ENCODE results near the gene FGD5. TPM values are rescaled to one million over a fixed set of nuclear protein-coding genes. Genes with fewer than 3 reads are reported as not detected.

The FGD5 gene
- total RNA-seq, 1 donor from 2014 or later, result 112 TPM

DNA sequence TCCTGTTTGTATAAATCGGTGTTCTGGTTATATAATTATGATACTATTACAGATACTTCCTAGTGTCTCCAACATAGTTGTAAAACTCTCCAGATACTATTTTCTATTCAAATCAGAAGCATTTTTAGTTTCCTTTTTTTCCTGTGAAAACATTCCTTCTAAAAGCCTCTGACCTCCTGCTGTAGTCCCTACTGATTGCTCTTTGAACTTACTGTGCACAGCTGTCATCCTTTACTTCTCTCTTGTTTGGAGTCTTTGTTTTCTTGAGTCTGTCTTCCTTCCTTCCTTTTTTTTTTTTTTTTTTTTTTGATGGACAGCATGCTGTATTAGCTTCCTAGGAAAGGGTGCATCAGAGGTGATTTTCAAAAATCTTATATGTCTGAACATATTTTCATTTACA, 157.6 kb downstream of the FGD5 start:
- Histone ChIP-seq H3K4me1 (no peaks in the 10 kb centered on the region), H3K9me3 (no peaks in the 10 kb centered on the region), H3K4me3 (no peak overlapping the region), H3K27ac (no peak overlapping the region), H3K27me3 (no peaks in the 10 kb centered on the region), H3K36me3 (peaks cover 8 to 19% of the 10 kb centered on the region in 2 donors)
- DNase-seq (ENCODE audit: low spot score in 2 of 2), result no peak
- TF ChIP-seq, protein P1, sequence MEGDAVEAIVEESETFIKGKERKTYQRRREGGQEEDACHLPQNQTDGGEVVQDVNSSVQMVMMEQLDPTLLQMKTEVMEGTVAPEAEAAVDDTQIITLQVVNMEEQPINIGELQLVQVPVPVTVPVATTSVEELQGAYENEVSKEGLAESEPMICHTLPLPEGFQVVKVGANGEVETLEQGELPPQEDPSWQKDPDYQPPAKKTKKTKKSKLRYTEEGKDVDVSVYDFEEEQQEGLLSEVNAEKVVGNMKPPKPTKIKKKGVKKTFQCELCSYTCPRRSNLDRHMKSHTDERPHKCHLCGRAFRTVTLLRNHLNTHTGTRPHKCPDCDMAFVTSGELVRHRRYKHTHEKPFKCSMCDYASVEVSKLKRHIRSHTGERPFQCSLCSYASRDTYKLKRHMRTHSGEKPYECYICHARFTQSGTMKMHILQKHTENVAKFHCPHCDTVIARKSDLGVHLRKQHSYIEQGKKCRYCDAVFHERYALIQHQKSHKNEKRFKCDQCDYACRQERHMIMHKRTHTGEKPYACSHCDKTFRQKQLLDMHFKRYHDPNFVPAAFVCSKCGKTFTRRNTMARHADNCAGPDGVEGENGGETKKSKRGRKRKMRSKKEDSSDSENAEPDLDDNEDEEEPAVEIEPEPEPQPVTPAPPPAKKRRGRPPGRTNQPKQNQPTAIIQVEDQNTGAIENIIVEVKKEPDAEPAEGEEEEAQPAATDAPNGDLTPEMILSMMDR (IDR thresholded peaks at IDR 0.05), result no peak
- intact Hi-C loops (cut with DNase I), result no loop called here

DNA sequence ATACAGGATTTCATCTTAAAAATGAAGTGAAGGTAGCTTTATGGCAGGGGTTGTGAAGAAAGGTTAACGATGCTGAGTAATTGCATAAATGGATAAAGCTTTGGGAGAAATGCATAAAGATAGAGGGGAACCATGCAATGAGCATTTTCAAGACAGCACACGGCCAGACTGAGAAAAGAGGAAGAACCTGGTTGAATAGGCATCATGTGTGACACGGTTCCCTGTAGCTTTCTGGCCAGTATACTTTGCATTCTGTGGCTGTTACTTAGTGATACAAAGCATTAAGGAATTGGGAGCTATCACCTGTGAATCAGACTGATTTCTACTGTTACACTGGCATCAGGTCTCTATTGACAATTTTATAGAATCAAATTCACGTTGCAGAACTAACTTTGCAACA, 161.9 kb downstream of the FGD5 start:
- intact Hi-C loops (cut with DNase I), result no loop called here
- no peaks in the 10 kb centered on the region for H3K4me1 ChIP-seq
- DNase-seq (ENCODE audit: low spot score in 2 of 2), result no peak
- no peaks in the 10 kb centered on the region for H3K9me3 ChIP-seq
- no peaks in the 10 kb centered on the region for H3K27me3 ChIP-seq
- no peaks in the 10 kb centered on the region for H3K36me3 ChIP-seq
- TF ChIP-seq, protein P1 (IDR thresholded peaks at IDR 0.05), result no peak
- H3K27ac ChIP-seq, result no peak overlapping the region
- H3K4me3 ChIP-seq, result no peak overlapping the region

Other genes starting within 250 kb of the FGD5 start
- 5.5 TPM for gene CCDC174, start 167.2 kb upstream of the FGD5 start, total RNA-seq
- not detected for gene C3orf20, start 143.8 kb upstream of the FGD5 start, total RNA-seq
- gene NR2C2, start 128.6 kb downstream of the FGD5 start, total RNA-seq, result 23.5 TPM
- 8.1 TPM for gene MRPS25, start 246.4 kb downstream of the FGD5 start, total RNA-seq

All from ascending aorta (tissue), 2 donors.